Femur (tissue), 1 donor: Measurements from ENCODE around the gene MROH9.
"Not testable (repeated sequence)": the region's sequence is repeated elsewhere in the genome, so short reads cannot be mapped to it uniquely, and the experiment has no call there.

Experiments
- DNase-seq: peaks from one replicate; pipeline ENCODE4 v3.0.0-alpha.2; 2017

The MROH9 gene

GRCh38 chr1:170935231-170935630 is at the start of gene MROH9:
MROH9 (plus strand) TSS chr1:170935534; CDS start chr1:170945557, 10,023 bp downstream.
- no peak for DNase-seq

- no peak for DNase-seq
These were observed 49.8 kb upstream of the MROH9 start for GRCh38 chr1:170885551-170885950.

- DNase-seq: no peak
These were observed 48.9 kb upstream of the MROH9 start for GRCh38 chr1:170886460-170886859.

- no peak for DNase-seq
These were observed 47.6 kb upstream of the MROH9 start for GRCh38 chr1:170887726-170888125.

GRCh38 chr1:170891872-170892271 is 43.5 kb upstream of the MROH9 start:
- DNase-seq: no peak

GRCh38 chr1:170893655-170894297 is 41.6 kb upstream of the MROH9 start:
- no peak for DNase-seq

GRCh38 chr1:170903961-170904360 is 31.4 kb upstream of the MROH9 start:
- no peak for DNase-seq

GRCh38 chr1:170908942-170909341 is 26.4 kb upstream of the MROH9 start:
- DNase-seq: no peak

- no peak for DNase-seq
These were observed 25.1 kb upstream of the MROH9 start for GRCh38 chr1:170910273-170910672.

GRCh38 chr1:170917373-170917772 is 18.0 kb upstream of the MROH9 start:
- DNase-seq: no peak

- not testable (repeated sequence) for DNase-seq
These were observed 10.7 kb upstream of the MROH9 start for GRCh38 chr1:170924656-170925055.

GRCh38 chr1:170927955-170928840 is 7.1 kb upstream of the MROH9 start:
- no peak for DNase-seq

- no peak for DNase-seq
These were observed 5.9 kb upstream of the MROH9 start for GRCh38 chr1:170929412-170929834.

GRCh38 chr1:170929835-170930554 is 5.3 kb upstream of the MROH9 start:
- DNase-seq: peak; percentile 53

- no peak for DNase-seq
These were observed 3.7 kb upstream of the MROH9 start for GRCh38 chr1:170931650-170932049.

- DNase-seq: no peak
These were observed 3.1 kb upstream of the MROH9 start for GRCh38 chr1:170932236-170932635.

GRCh38 chr1:170938281-170938680 is 2.9 kb downstream of the MROH9 start:
- DNase-seq: no peak

GRCh38 chr1:170939476-170939875 is 4.1 kb downstream of the MROH9 start:
- DNase-seq: no peak

- not testable (repeated sequence) for DNase-seq
These were observed 16.4 kb downstream of the MROH9 start for GRCh38 chr1:170951744-170952143.

GRCh38 chr1:170959385-170959784 is 24.1 kb downstream of the MROH9 start:
- no peak for DNase-seq

GRCh38 chr1:170964506-170964905 is 29.2 kb downstream of the MROH9 start:
- DNase-seq: no peak

GRCh38 chr1:170967042-170967910 is 31.9 kb downstream of the MROH9 start:
- DNase-seq: no peak
